DMS114 treated with DMSO at 0.1 percent for 48 hours (cell line): Measurements from ENCODE around the gene FAM118B.
A peak's percentile ranks its signal among the peaks of the same experiment; 100 is the strongest.
"Not testable (repeated sequence)": the region's sequence is repeated elsewhere in the genome, so short reads cannot be mapped to it uniquely, and the experiment has no call there.

Experiments
- DNase-seq: peaks from one replicate; lab custom pipeline; 2025; ENCODE audit not compliant: unreplicated experiment; lab: John Stamatoyannopoulos, UW

The FAM118B gene

GRCh38 chr11:126308771-126309170, 97.2 kb downstream of the FAM118B start:
- not testable (repeated sequence) for DNase-seq

GRCh38 chr11:126310200-126310991, 98.8 kb downstream of the FAM118B start:
- DNase-seq: peak; percentile 13

GRCh38 chr11:126310992-126311310, 99.4 kb downstream of the FAM118B start:
- no peak for DNase-seq

GRCh38 chr11:126311401-126312291, 100.1 kb downstream of the FAM118B start:
- no peak for DNase-seq
